HCT116 (cell line): ENCODE measurements around the gene DNAH10.

Experiments used
- CEBPB ChIP-seq: IDR thresholded peaks from 2 replicates; pipeline ENCODE4 v1.6.1; 2012; ENCODE audit warnings: low read depth
- CTCF ChIP-seq, 3 experiments: fragments of 200-600 bp in 1 of 3; sonication (generic) in 1 of 3; IDR thresholded peaks in 2 of 3; conservative IDR thresholded peaks in 1 of 3; 2 replicates each; pipeline ENCODE4 v1.5.1; 2012 to 2017; ENCODE audit warnings: low read depth in 2 of 3, low read length in 2 of 3, antibody characterized with exemption in 1 of 3, borderline replicate concordance in 1 of 3, control low read depth in 1 of 3, mild to moderate bottlenecking in 1 of 3, mixed read lengths in 1 of 3, mixed run types in 1 of 3, moderate library complexity in 1 of 3; ENCODE audit not compliant: insufficient read depth in 1 of 3
- FOSL1 ChIP-seq: IDR thresholded peaks from 2 replicates; pipeline ENCODE4 v1.6.1; 2012; ENCODE audit warnings: low read depth
- POLR2A ChIP-seq: IDR thresholded peaks from 2 replicates; pipeline ENCODE4 v1.7.0; 2011; ENCODE audit warnings: borderline replicate concordance; ENCODE audit not compliant: insufficient read depth, insufficient read length; ENCODE audit errors: extremely low read depth
- POLR2AphosphoS5 ChIP-seq: IDR thresholded peaks from 2 replicates; pipeline ENCODE4 v1.6.1; 2011; ENCODE audit warnings: mild to moderate bottlenecking, low read depth, low read length, moderate library complexity

GRCh38 chr12:123952037-123952436 lies 189.9 kb downstream of the DNAH10 start:
- TF ChIP-seq FOSL1 (no peak), CEBPB (no peak), POLR2AphosphoS5 (no peak), CTCF (IDR thresholded peaks at IDR 0.05 in 2 of 3, conservative IDR thresholded peaks at IDR 0.05 in 1 of 3; ENCODE audit: borderline replicate concordance in 1 of 3, insufficient read depth in 1 of 3, low read depth in 2 of 3, low read length in 2 of 3) (no peak), POLR2A (no peak)
